SK-N-SH (cell line): ENCODE results near the gene PRRT2. TPM values are rescaled to one million over a fixed set of nuclear protein-coding genes. Genes with fewer than 3 reads are reported as not detected.

Experiments used
- CTCF ChIA-PET: fragments of 300-600, 350-600 bp; formaldehyde crosslinking; extraction: SDS; loops from one replicate; lab custom pipeline; 2021; lab: Yijun Ruan, JAX
- POLR2A ChIA-PET: fragments of 350-600 bp; sonication (Branson Sonifier 250); formaldehyde crosslinking; extraction: SDS; loops from one replicate; lab custom pipeline; 2020; ENCODE audit warnings: antibody characterized with exemption, inconsistent platforms; lab: Yijun Ruan, JAX
- DNase-seq: peaks from one replicate; pipeline ENCODE4 v3.0.0; 2012
- H2AFZ ChIP-seq: fragments of 200-600 bp; sonication (generic); 2 replicates; pipeline ENCODE4 v1.8.1; 2016; ENCODE audit warnings: antibody characterized with exemption, mild to moderate bottlenecking, low read depth
- H3F3A ChIP-seq: fragments of 200-600 bp; sonication (generic); replicated peaks from 2 replicates; pipeline ENCODE3; 2016; ENCODE audit warnings: antibody characterized with exemption, mild to moderate bottlenecking; ENCODE audit not compliant: insufficient read depth
- H3K27ac ChIP-seq, 2 experiments: fragments of 200-500 bp in 1 of 2; fragments of 200-600 bp in 1 of 2; sonication (Bioruptor generic) in 1 of 2; sonication (generic), shearing (Covaris generic) in 1 of 2; 2 replicates each; pipeline versions ENCODE4 v1.5.1 to v1.6.1; 2014 to 2016; ENCODE audit warnings: low read depth in 2 of 2, inconsistent platforms in 1 of 2, low read length in 1 of 2, mild to moderate bottlenecking in 1 of 2, mixed read lengths in 1 of 2
- H3K27me3 ChIP-seq: fragments of 200-600 bp; sonication (generic), shearing (Covaris generic); 2 replicates; pipeline ENCODE4 v1.6.1; 2016; ENCODE audit warnings: mixed run types; ENCODE audit not compliant: insufficient read depth
- H3K36me3 ChIP-seq, 2 experiments: fragments of 200-500 bp in 1 of 2; fragments of 200-600 bp in 1 of 2; sonication (Bioruptor generic) in 1 of 2; sonication (generic) in 1 of 2; replicated peaks in 1 of 2; 2 replicates each; pipeline versions ENCODE3 to v1.5.1; 2014 to 2016; ENCODE audit warnings: low read length in 1 of 2, mild to moderate bottlenecking in 1 of 2; ENCODE audit not compliant: insufficient read depth in 2 of 2, control insufficient read depth in 1 of 2
- H3K4me1 ChIP-seq, 2 experiments: fragments of 200-500 bp in 1 of 2; fragments of 200-600 bp in 1 of 2; sonication (Bioruptor generic) in 1 of 2; sonication (generic), shearing (Covaris generic) in 1 of 2; 2 replicates each; pipeline versions ENCODE4 v1.5.1 to v1.6.1; 2014 to 2016; ENCODE audit warnings: low read depth in 1 of 2, low read length in 1 of 2, mixed run types in 1 of 2; ENCODE audit not compliant: insufficient read depth in 2 of 2, control insufficient read depth in 1 of 2
- H3K4me2 ChIP-seq: fragments of 200-600 bp; sonication (generic), shearing (Covaris generic); 2 replicates; pipeline ENCODE4 v1.6.1; 2017; ENCODE audit warnings: mixed run types
- H3K4me3 ChIP-seq, 2 experiments: fragments of 200-500 bp in 1 of 2; fragments of 200-600 bp in 1 of 2; sonication (Bioruptor generic) in 1 of 2; sonication (generic), shearing (Covaris generic) in 1 of 2; 2 replicates each; pipeline versions ENCODE4 v1.5.1 to v1.8.1; 2014 to 2016; ENCODE audit warnings: low read depth in 2 of 2, inconsistent platforms in 1 of 2, low read length in 1 of 2, mild to moderate bottlenecking in 1 of 2, mixed read lengths in 1 of 2, moderate library complexity in 1 of 2
- H3K79me2 ChIP-seq: fragments of 200-600 bp; sonication (generic); 2 replicates; pipeline ENCODE4 v1.8.1; 2017; ENCODE audit warnings: mild to moderate bottlenecking; ENCODE audit not compliant: insufficient read depth
- H3K9ac ChIP-seq: fragments of 200-600 bp; sonication (generic); 2 replicates; pipeline ENCODE4 v1.6.1; 2017; ENCODE audit warnings: mixed run types
- H3K9me2 ChIP-seq: fragments of 200-600 bp; sonication (generic); 2 replicates; pipeline ENCODE4 v1.6.1; 2017; ENCODE audit warnings: mixed run types
- H3K9me3 ChIP-seq: fragments of 200-600 bp; sonication (generic); 2 replicates; pipeline ENCODE4 v1.6.1; 2017; ENCODE audit warnings: mixed run types, mild to moderate bottlenecking, moderate library complexity
- H4K20me1 ChIP-seq: fragments of 200-600 bp; sonication (generic); 2 replicates; pipeline ENCODE4 v1.6.1; 2017; ENCODE audit warnings: mild to moderate bottlenecking, mixed run types; ENCODE audit not compliant: insufficient read depth
- EP300 ChIP-seq, 2 experiments: IDR thresholded peaks; 2 replicates each; pipeline versions ENCODE4 v1.4.0 to v1.6.1; 2012; ENCODE audit warnings: borderline replicate concordance in 1 of 2, low read depth in 1 of 2, low read length in 1 of 2
- EZH2phosphoT487 ChIP-seq: fragments of 200-600 bp; sonication (generic); IDR thresholded peaks from 2 replicates; pipeline ENCODE4 v1.6.1; 2017; ENCODE audit warnings: low read depth, mixed run types, mild to moderate bottlenecking, antibody characterized with exemption, moderate library complexity, borderline replicate concordance
- FOXJ3 ChIP-seq: sonication (generic); formaldehyde crosslinking; IDR thresholded peaks from 2 replicates; pipeline ENCODE4 v1.5.1; 2020; ENCODE audit warnings: mild to moderate bottlenecking, missing genetic modification reagents
- FOXM1 ChIP-seq: IDR thresholded peaks from 2 replicates; pipeline ENCODE4 v1.4.0; 2012; ENCODE audit warnings: low read depth, mild to moderate bottlenecking
- MEF2A ChIP-seq: IDR thresholded peaks from 2 replicates; pipeline ENCODE4 v1.4.0; 2012; ENCODE audit warnings: low read depth, borderline replicate concordance
- MXI1 ChIP-seq: IDR thresholded peaks from 2 replicates; pipeline ENCODE4 v1.6.1; 2012; ENCODE audit warnings: mild to moderate bottlenecking, low read depth, low read length, improper control_type of control experiment
- NFIC ChIP-seq: IDR thresholded peaks from 2 replicates; pipeline ENCODE4 v1.4.0; 2012; ENCODE audit warnings: borderline replicate concordance
- NRF1 ChIP-seq: IDR thresholded peaks from 2 replicates; pipeline ENCODE4 v1.6.1; 2012; ENCODE audit warnings: low read depth, mild to moderate bottlenecking, low read length
- PBX3 ChIP-seq: IDR thresholded peaks from 2 replicates; pipeline ENCODE4; 2012
- POLR2AphosphoS5 ChIP-seq: IDR thresholded peaks from 2 replicates; pipeline ENCODE4 v1.6.1; 2012; ENCODE audit warnings: low read depth, low read length
- RAD21 ChIP-seq: IDR thresholded peaks from 2 replicates; pipeline ENCODE4 v1.6.1; 2012; ENCODE audit warnings: mild to moderate bottlenecking, low read length
- RCOR1 ChIP-seq: fragments of 150-350 bp; IDR thresholded peaks from 2 replicates; pipeline ENCODE4 v1.6.1; 2017; ENCODE audit warnings: antibody characterized with exemption, low read length
- RXRA ChIP-seq: IDR thresholded peaks from 2 replicates; pipeline ENCODE4 v1.4.0; 2012; ENCODE audit warnings: low read depth, mild to moderate bottlenecking, borderline replicate concordance
- SIN3A ChIP-seq: IDR thresholded peaks from 2 replicates; pipeline ENCODE4 v1.6.1; 2012; ENCODE audit warnings: low read depth, mild to moderate bottlenecking, low read length, moderate library complexity, borderline replicate concordance
- SMC3 ChIP-seq: IDR thresholded peaks from 2 replicates; pipeline ENCODE4 v1.6.1; 2012; ENCODE audit warnings: low read depth, low read length, improper control_type of control experiment
- TCF12 ChIP-seq: IDR thresholded peaks from 2 replicates; pipeline ENCODE4 v1.4.0; 2012
- TEAD4 ChIP-seq: IDR thresholded peaks from 2 replicates; pipeline ENCODE4 v1.4.0; 2012; ENCODE audit warnings: mild to moderate bottlenecking, borderline replicate concordance; ENCODE audit not compliant: insufficient read depth
- USF2 ChIP-seq: fragments of 150-350 bp; IDR thresholded peaks from 2 replicates; pipeline ENCODE4 v1.6.1; 2017; ENCODE audit warnings: antibody characterized with exemption, low read length, low read depth, borderline replicate concordance
- ZBTB33 ChIP-seq: IDR thresholded peaks from 2 replicates; pipeline ENCODE4 v1.4.0; 2012; ENCODE audit warnings: low read depth, borderline replicate concordance
- WGBS: methylation state at CpG from one replicate; pipeline ENCODE4 v1.1.6; 2017; ENCODE audit warnings: low lambda C conversion rate; 5-methylcytosine and 5-hydroxymethylcytosine counted together
- polyA plus RNA-seq, 3 experiments: library from polyadenylated mRNA; depleted of rRNA; stranded (reverse); fragments of >200 nt; gene quantifications; 2 replicates each; pipeline ENCODE4 v1.2.3, GENCODE V29; 2012
- TF ChIP-seq, protein P1 (sequence below): IDR thresholded peaks from 2 replicates; pipeline ENCODE4 v1.4.0; 2012; ENCODE audit warnings: low read depth
- TF ChIP-seq, protein P2 (sequence below): IDR thresholded peaks from 2 replicates; pipeline ENCODE4 v1.4.0; 2012; ENCODE audit warnings: low read depth, borderline replicate concordance
- TF ChIP-seq, protein P3 (sequence below): IDR thresholded peaks from 2 replicates; pipeline ENCODE4 v1.6.1; 2012; ENCODE audit warnings: mild to moderate bottlenecking, low read depth, low read length, moderate library complexity

PRRT2 gene
- polyA plus RNA-seq, 1 of the 3 experiments (the other 2 are of a cell fraction): 28.1 TPM

GRCh38 chr16:29821643-29822115, 9.7 kb downstream of the PRRT2 start (continued):
- TF ChIP-seq FOXJ3 (no peak), NFIC (no peak), SIN3A (0 out of 2 replicates have a peak, but pooled peaks have one; percentile 41), TCF12 (0 out of 2 replicates have a peak, but pooled peaks have one; percentile 47)
- TF ChIP-seq, protein P1, sequence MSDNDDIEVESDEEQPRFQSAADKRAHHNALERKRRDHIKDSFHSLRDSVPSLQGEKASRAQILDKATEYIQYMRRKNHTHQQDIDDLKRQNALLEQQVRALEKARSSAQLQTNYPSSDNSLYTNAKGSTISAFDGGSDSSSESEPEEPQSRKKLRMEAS: 0 out of 2 replicates have a peak, but pooled peaks have one; percentile 30

DNA sequence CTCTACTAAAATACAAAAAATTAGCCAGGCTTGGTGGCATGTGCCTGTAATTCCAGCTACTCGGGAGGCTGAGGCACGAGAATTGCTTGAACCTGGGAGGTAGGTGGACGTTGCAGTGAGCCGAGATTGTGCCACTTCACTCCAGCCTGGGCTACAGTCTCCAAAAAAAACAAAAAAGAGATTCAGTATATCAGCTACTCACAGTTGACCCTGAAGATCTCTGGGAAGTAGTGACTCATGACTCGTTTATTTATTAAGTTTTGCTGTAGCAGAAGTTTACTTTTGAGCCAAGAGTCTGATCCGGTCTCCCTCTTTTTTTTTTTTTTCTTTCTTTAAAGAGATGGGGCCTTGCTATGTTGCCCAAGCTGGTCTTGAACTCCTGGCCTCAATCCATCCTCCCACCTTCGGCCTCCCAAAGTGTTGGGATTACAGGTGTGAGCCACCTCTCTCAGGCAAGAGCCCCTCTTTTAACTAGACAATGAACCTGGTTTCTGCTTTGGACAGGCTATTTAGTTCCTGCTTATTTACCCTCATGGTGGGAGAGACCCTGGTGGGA, 12.7 kb downstream of the PRRT2 start:
- peak overlapping the region; percentile 78 for H3K9ac ChIP-seq
- H3K36me3 ChIP-seq: peaks cover under 1 to 8% of the 10 kb centered on the region in 2 experiments
- H2AFZ ChIP-seq: no peak overlapping the region
- CTCF ChIA-PET: interaction anchor here (0.8 to 14.0 kb wide), 4 partner anchors 9 to 196 kb away, joined by 3 to 129 read pairs (median 4); partner anchors contain the start of gene PAGR1
- H3K4me3 ChIP-seq: peak overlapping the region in 1 of 2 experiments; percentile 53; a peak in 2 of 4 replicates
- peaks cover 25 to 37% of the 10 kb centered on the region in 2 experiments; a peak in 3 of 4 replicates for H3K4me1 ChIP-seq
- peaks cover 51% of the 10 kb centered on the region for H3F3A ChIP-seq
- H3K9me3 ChIP-seq: no peaks in the 10 kb centered on the region
- DNase-seq: no peak
- no peaks in the 10 kb centered on the region for H4K20me1 ChIP-seq
- peak overlapping the region; percentile 54 to 97; a peak in 3 of 4 replicates for H3K27ac ChIP-seq
- no peaks in the 10 kb centered on the region for H3K27me3 ChIP-seq
- WGBS: 14% methylated on average over 7 of the region's 7 CpGs
- H3K79me2 ChIP-seq: peaks cover 86% of the 10 kb centered on the region
- H3K4me2 ChIP-seq: peak overlapping the region; percentile 90
- POLR2A ChIA-PET: no interaction called here
- no peaks in the 10 kb centered on the region for H3K9me2 ChIP-seq
- TF ChIP-seq TEAD4 (no peak), NRF1 (no peak), PBX3 (peak; percentile 53), POLR2AphosphoS5 (no peak; the same call in 1 of the 2 replicates), FOXJ3 (no peak), SMC3 (no peak), ZBTB33 (no peak), FOXM1 (peak; percentile 21; the same call in 1 of the 2 replicates), MXI1 (no peak), RCOR1 (no peak), RXRA (peak; percentile 30; the same call in 1 of the 2 replicates), EZH2phosphoT487 (no peak), EP300 (IDR thresholded peaks at IDR 0.05; ENCODE audit: borderline replicate concordance in 1 of 2, low read depth in 1 of 2, low read length in 1 of 2) (no peak), RAD21 (no peak), USF2 (no peak), TCF12 (peak; percentile 63), MEF2A (no peak)
- TF ChIP-seq, protein P2, sequence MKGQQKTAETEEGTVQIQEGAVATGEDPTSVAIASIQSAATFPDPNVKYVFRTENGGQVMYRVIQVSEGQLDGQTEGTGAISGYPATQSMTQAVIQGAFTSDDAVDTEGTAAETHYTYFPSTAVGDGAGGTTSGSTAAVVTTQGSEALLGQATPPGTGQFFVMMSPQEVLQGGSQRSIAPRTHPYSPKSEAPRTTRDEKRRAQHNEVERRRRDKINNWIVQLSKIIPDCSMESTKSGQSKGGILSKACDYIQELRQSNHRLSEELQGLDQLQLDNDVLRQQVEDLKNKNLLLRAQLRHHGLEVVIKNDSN: no peak
- TF ChIP-seq, protein P3, sequence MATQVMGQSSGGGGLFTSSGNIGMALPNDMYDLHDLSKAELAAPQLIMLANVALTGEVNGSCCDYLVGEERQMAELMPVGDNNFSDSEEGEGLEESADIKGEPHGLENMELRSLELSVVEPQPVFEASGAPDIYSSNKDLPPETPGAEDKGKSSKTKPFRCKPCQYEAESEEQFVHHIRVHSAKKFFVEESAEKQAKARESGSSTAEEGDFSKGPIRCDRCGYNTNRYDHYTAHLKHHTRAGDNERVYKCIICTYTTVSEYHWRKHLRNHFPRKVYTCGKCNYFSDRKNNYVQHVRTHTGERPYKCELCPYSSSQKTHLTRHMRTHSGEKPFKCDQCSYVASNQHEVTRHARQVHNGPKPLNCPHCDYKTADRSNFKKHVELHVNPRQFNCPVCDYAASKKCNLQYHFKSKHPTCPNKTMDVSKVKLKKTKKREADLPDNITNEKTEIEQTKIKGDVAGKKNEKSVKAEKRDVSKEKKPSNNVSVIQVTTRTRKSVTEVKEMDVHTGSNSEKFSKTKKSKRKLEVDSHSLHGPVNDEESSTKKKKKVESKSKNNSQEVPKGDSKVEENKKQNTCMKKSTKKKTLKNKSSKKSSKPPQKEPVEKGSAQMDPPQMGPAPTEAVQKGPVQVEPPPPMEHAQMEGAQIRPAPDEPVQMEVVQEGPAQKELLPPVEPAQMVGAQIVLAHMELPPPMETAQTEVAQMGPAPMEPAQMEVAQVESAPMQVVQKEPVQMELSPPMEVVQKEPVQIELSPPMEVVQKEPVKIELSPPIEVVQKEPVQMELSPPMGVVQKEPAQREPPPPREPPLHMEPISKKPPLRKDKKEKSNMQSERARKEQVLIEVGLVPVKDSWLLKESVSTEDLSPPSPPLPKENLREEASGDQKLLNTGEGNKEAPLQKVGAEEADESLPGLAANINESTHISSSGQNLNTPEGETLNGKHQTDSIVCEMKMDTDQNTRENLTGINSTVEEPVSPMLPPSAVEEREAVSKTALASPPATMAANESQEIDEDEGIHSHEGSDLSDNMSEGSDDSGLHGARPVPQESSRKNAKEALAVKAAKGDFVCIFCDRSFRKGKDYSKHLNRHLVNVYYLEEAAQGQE: no peak
